Upper lobe of right lung (tissue), 1 donor: Measurements from ENCODE around the gene TDRD10. TPM values are rescaled to one million over a fixed set of nuclear protein-coding genes. Genes with fewer than 3 reads are reported as not detected.
"Not testable (repeated sequence)": the region's sequence is repeated elsewhere in the genome, so short reads cannot be mapped to it uniquely, and the experiment has no call there.

Source experiments
- ATAC-seq: fragments of 200-7000 bp; cut with Tn5 transposase; one replicate; pipeline ENCODE4 v1.9.1; 2020; ENCODE audit warnings: mild to moderate bottlenecking, moderate library complexity
- DNase-seq: peaks from one replicate; pipeline ENCODE4 v3.0.0-alpha.2; 2020
- H3K27ac ChIP-seq: fragments of 200-600 bp; one replicate; pipeline ENCODE4 v1.8.0; 2022
- H3K27me3 ChIP-seq: fragments of 200-600 bp; one replicate; pipeline ENCODE4 v1.8.0; 2022; ENCODE audit warnings: mild to moderate bottlenecking
- H3K36me3 ChIP-seq: fragments of 200-600 bp; one replicate; pipeline ENCODE4 v1.8.0; 2022
- H3K4me1 ChIP-seq: fragments of 200-600 bp; one replicate; pipeline ENCODE4 v1.8.0; 2022
- H3K4me3 ChIP-seq: fragments of 200-600 bp; one replicate; pipeline ENCODE4 v1.8.0; 2022; ENCODE audit warnings: mild to moderate bottlenecking
- H3K9me3 ChIP-seq: fragments of 200-600 bp; one replicate; pipeline ENCODE4 v1.8.0; 2022
- intact Hi-C: fragments of 100-400 bp; cut with DNase I; formaldehyde crosslinking; loops from one replicate; pipeline ENCODE4 v1.11.0; 2022
- total RNA-seq: library from RNA; stranded (reverse); fragmentation: NEBNext Ultra II Directional; extraction: Animal tissue kit (Norgen Biotek cat#: 25700); gene quantifications from one replicate; pipeline ENCODE4 v1.2.1, GENCODE V29; 2021
- TF ChIP-seq, protein P1 (sequence below): fragments of 200-600 bp; IDR thresholded peaks from one replicate; pipeline ENCODE4 v1.8.0; 2022; ENCODE audit warnings: antibody characterized with exemption
- donor health status: DM: no; HTN: yes; CAD: no; lungs with severe emphysema.

TDRD10 gene
- total RNA-seq, 1 donor from 2014 or later = 21.7 TPM

GRCh38 chr1:154519591-154519991 lies 17.6 kb downstream of the TDRD10 start:
- Histone ChIP-seq H3K4me3 (no peak overlapping the region), H3K27ac (no peak overlapping the region), H3K4me1 (peaks cover 27% of the 10 kb centered on the region), H3K36me3 (no peaks in the 10 kb centered on the region), H3K9me3 (no peaks in the 10 kb centered on the region), H3K27me3 (no peaks in the 10 kb centered on the region)
- intact Hi-C loops = no loop called here
- ATAC-seq (peak; percentile 65), DNase-seq (peak; percentile 54)
- TF ChIP-seq, protein P1, sequence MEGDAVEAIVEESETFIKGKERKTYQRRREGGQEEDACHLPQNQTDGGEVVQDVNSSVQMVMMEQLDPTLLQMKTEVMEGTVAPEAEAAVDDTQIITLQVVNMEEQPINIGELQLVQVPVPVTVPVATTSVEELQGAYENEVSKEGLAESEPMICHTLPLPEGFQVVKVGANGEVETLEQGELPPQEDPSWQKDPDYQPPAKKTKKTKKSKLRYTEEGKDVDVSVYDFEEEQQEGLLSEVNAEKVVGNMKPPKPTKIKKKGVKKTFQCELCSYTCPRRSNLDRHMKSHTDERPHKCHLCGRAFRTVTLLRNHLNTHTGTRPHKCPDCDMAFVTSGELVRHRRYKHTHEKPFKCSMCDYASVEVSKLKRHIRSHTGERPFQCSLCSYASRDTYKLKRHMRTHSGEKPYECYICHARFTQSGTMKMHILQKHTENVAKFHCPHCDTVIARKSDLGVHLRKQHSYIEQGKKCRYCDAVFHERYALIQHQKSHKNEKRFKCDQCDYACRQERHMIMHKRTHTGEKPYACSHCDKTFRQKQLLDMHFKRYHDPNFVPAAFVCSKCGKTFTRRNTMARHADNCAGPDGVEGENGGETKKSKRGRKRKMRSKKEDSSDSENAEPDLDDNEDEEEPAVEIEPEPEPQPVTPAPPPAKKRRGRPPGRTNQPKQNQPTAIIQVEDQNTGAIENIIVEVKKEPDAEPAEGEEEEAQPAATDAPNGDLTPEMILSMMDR = no peak

DNA sequence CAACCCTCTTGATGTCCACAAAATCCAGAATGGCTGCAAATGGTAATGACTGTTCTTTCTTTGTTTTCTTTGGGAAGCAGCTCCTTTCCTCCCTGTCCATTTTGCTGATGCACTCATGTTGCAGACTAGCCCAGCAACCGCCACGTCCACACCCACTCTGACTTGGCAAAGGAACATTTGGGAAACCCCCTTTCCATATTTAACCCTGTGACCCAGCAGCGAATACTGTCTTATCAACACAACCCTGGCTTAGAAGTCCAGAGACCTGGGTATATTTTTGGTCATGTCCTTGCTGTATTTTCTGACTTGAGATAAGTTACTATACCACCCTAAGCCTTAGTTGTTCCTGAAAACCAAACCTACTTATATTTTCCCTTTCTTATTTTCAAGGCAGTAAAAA lies 18.3 kb downstream of the TDRD10 start:
- intact Hi-C loops = no loop called here
- H3K27ac ChIP-seq = peak overlapping the region; percentile 6
- H3K27me3 ChIP-seq = no peaks in the 10 kb centered on the region
- H3K4me3 ChIP-seq = no peak overlapping the region
- TF ChIP-seq, protein P1 = no peak
- ATAC-seq (peak; percentile 41), DNase-seq (peak; percentile 18)
- peaks cover 27% of the 10 kb centered on the region for H3K4me1 ChIP-seq
- no peaks in the 10 kb centered on the region for H3K9me3 ChIP-seq
- H3K36me3 ChIP-seq = no peaks in the 10 kb centered on the region

DNA sequence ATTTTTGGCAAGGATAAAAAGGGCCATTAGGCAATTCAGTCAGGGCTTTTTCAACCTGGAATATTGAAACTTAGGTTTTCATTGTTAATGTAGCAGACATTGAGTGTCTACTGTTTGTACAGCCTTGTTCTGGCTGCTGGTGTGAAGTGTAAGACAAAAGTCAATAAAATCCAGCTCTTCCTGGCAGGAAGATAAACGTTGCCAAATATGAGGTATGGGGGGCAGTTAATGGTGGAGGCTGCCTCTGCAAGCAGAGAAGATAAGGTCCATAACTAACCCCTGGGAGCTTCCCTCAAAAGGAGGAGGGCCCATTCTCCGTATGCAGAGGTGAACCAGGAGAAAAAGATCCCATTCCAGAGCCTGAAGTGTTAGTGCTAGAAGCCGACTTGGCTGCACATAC lies 19.7 kb downstream of the TDRD10 start:
- no peak for DNase-seq
- Histone ChIP-seq H3K27me3 (no peaks in the 10 kb centered on the region), H3K27ac (peak overlapping the region; percentile 19), H3K4me3 (no peak overlapping the region), H3K4me1 (peaks cover 27% of the 10 kb centered on the region), H3K9me3 (no peaks in the 10 kb centered on the region), H3K36me3 (no peaks in the 10 kb centered on the region)
- TF ChIP-seq, protein P1 = no peak
- ATAC-seq = peak; percentile 39
- intact Hi-C loops = no loop called here

DNA sequence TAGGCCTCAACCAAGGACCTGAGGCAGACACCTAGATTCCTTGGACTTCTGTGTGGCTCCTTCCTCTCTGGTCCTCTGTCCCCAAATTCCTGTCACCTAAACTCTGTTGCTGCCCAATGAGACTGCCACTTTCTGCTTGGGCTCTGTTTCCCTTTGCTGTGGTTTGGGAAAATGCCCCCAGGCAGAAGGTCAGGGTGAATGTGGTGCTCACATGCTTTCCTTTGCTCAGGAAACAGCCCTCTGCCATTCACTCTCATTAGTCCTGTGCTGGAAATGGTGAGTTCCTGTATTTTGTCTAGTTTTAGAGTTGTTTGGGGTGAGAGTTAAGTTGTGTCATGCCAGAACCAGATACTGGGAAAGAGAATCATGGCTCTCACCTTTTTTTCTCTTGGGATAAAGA lies 22.9 kb downstream of the TDRD10 start:
- Histone ChIP-seq H3K4me3 (no peak overlapping the region), H3K9me3 (no peaks in the 10 kb centered on the region), H3K4me1 (peaks cover 23% of the 10 kb centered on the region), H3K36me3 (no peaks in the 10 kb centered on the region), H3K27me3 (no peaks in the 10 kb centered on the region), H3K27ac (no peak overlapping the region)
- TF ChIP-seq, protein P1 = no peak
- intact Hi-C loops = no loop called here
- DNase-seq (no peak), ATAC-seq (no peak)

GRCh38 chr1:154527192-154527591 lies 25.2 kb downstream of the TDRD10 start:
- Histone ChIP-seq H3K36me3 (no peaks in the 10 kb centered on the region), H3K27ac (no peak overlapping the region), H3K9me3 (no peaks in the 10 kb centered on the region), H3K27me3 (no peaks in the 10 kb centered on the region), H3K4me1 (peaks cover 2% of the 10 kb centered on the region), H3K4me3 (no peak overlapping the region)
- TF ChIP-seq, protein P1 = no peak
- no peak for ATAC-seq
- intact Hi-C loops = no loop called here
- DNase-seq = no peak

- H3K27me3 ChIP-seq = no peaks in the 10 kb centered on the region
- no peak overlapping the region for H3K27ac ChIP-seq
- no peaks in the 10 kb centered on the region for H3K9me3 ChIP-seq
- intact Hi-C loops = no loop called here
- H3K4me3 ChIP-seq = no peak overlapping the region
- DNase-seq = no peak
- ATAC-seq = no peak
- no peaks in the 10 kb centered on the region for H3K4me1 ChIP-seq
- no peaks in the 10 kb centered on the region for H3K36me3 ChIP-seq
- TF ChIP-seq, protein P1 = no peak
Observed at GRCh38 chr1:154529308-154529707, 27.3 kb downstream of the TDRD10 start.

DNA sequence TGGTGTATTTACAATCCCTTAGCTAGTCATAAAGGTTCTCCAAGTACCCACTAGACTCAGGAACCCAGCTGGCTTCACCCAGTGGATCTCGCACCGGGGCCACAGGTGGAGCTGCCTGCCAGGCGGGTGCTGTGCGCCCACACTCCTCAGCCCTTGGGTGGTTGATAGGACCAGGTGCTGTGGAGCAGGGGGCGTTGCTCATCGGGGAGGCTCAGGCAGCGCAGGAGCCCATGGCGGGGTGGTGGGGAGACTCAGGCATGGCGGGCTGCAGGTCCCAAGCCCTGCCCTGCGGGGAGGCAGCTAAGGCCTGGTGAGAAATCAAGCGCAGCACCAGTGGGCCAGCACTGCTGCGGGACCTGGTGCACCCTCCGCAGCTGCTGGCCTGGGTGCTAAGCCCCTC lies 29.9 kb downstream of the TDRD10 start:
- ATAC-seq, intact Hi-C loops, DNase-seq, H3K9me3 ChIP-seq, H3K27me3 ChIP-seq, H3K36me3 ChIP-seq, H3K27ac ChIP-seq, H3K4me1 ChIP-seq, H3K4me3 ChIP-seq: not testable (repeated sequence)
